HepG2 (cell line): ENCODE data around the gene CRY1. TPM values are rescaled to one million over a fixed set of nuclear protein-coding genes. Genes with fewer than 3 reads are reported as not detected.

ENCODE experiments used
- ARNT2 ChIP-seq: sonication (generic); formaldehyde crosslinking; IDR thresholded peaks from 2 replicates; pipeline ENCODE4 v1.8.0; 2022; ENCODE audit warnings: mild to moderate bottlenecking, low read depth, missing genetic modification reagents, moderate library complexity
- DR1 ChIP-seq: sonication (generic); formaldehyde crosslinking; IDR thresholded peaks from 2 replicates; pipeline ENCODE4 v1.8.0; 2021; ENCODE audit warnings: mild to moderate bottlenecking, missing genetic modification reagents, inconsistent platforms
- FLYWCH1 ChIP-seq: sonication (generic); formaldehyde crosslinking; IDR thresholded peaks from 2 replicates; pipeline ENCODE4 v1.8.1; 2023; ENCODE audit warnings: mild to moderate bottlenecking, missing genetic modification reagents
- HMG20A ChIP-seq: IDR thresholded peaks from 2 replicates; pipeline ENCODE4 v1.6.1; 2016; ENCODE audit warnings: borderline replicate concordance
- HNF4A ChIP-seq: sonication (generic); formaldehyde crosslinking; IDR thresholded peaks from 2 replicates; pipeline ENCODE4 v1.4.0; 2020; ENCODE audit warnings: missing genetic modification reagents
- KDM1A ChIP-seq: IDR thresholded peaks from 2 replicates; pipeline ENCODE4 v1.6.1; 2016; ENCODE audit warnings: missing compliant biosample characterization
- NFKB2 ChIP-seq: sonication (generic); formaldehyde crosslinking; IDR thresholded peaks from 2 replicates; pipeline ENCODE4 v1.4.0; 2020; ENCODE audit warnings: missing genetic modification reagents, borderline replicate concordance
- REL ChIP-seq: sonication (generic); formaldehyde crosslinking; conservative IDR thresholded peaks from 2 replicates; pipeline ENCODE4 v1.8.0; 2022; ENCODE audit warnings: mild to moderate bottlenecking, missing genetic modification reagents, moderate library complexity
- REPIN1 ChIP-seq: sonication (generic); formaldehyde crosslinking; IDR thresholded peaks from 2 replicates; pipeline ENCODE4 v1.8.0; 2022; ENCODE audit warnings: missing genetic modification reagents, low read depth, mild to moderate bottlenecking, borderline replicate concordance
- STAT5B ChIP-seq: sonication (generic); formaldehyde crosslinking; IDR thresholded peaks from 2 replicates; pipeline ENCODE4 v1.4.0; 2020; ENCODE audit warnings: missing genetic modification reagents
- ZGPAT ChIP-seq: IDR thresholded peaks from 2 replicates; pipeline ENCODE4 v1.6.1; 2016; ENCODE audit warnings: mild to moderate bottlenecking
- ZMYM4 ChIP-seq: sonication (generic); formaldehyde crosslinking; IDR thresholded peaks from 2 replicates; pipeline ENCODE4 v1.8.1; 2023; ENCODE audit warnings: mild to moderate bottlenecking, missing genetic modification reagents
- ZNF232 ChIP-seq: sonication (generic); formaldehyde crosslinking; IDR thresholded peaks from 2 replicates; pipeline ENCODE4 v1.4.0; 2020; ENCODE audit warnings: missing genetic modification reagents, borderline replicate concordance
- ZNF292 ChIP-seq: sonication (generic); formaldehyde crosslinking; IDR thresholded peaks from 2 replicates; pipeline ENCODE4 v1.8.1; 2022; ENCODE audit warnings: mild to moderate bottlenecking, low read depth, missing genetic modification reagents, borderline replicate concordance
- ZNF317 ChIP-seq: sonication (generic); formaldehyde crosslinking; IDR thresholded peaks from 2 replicates; pipeline ENCODE4 v1.5.0; 2020; ENCODE audit warnings: mild to moderate bottlenecking, missing genetic modification reagents
- ZNF354B ChIP-seq: sonication (generic); formaldehyde crosslinking; IDR thresholded peaks from 2 replicates; pipeline ENCODE4 v1.8.0; 2022; ENCODE audit warnings: mild to moderate bottlenecking, missing genetic modification reagents
- ZNF556 ChIP-seq: sonication (generic); formaldehyde crosslinking; IDR thresholded peaks from 2 replicates; pipeline ENCODE4 v1.4.0; 2020; ENCODE audit warnings: mild to moderate bottlenecking, missing genetic modification reagents, borderline replicate concordance
- ZNF576 ChIP-seq: sonication (generic); formaldehyde crosslinking; IDR thresholded peaks from 2 replicates; pipeline ENCODE4 v1.4.0; 2020; ENCODE audit warnings: mild to moderate bottlenecking, missing genetic modification reagents
- ZNF616 ChIP-seq: sonication (generic); formaldehyde crosslinking; IDR thresholded peaks from 2 replicates; pipeline ENCODE4 v1.5.0; 2020; ENCODE audit warnings: low read depth, mild to moderate bottlenecking, missing genetic modification reagents
- ZNF674 ChIP-seq: sonication (generic); formaldehyde crosslinking; IDR thresholded peaks from 2 replicates; pipeline ENCODE4 v1.5.0; 2020; ENCODE audit warnings: low read depth, mild to moderate bottlenecking, missing genetic modification reagents
- ZNF792 ChIP-seq: IDR thresholded peaks from 2 replicates; pipeline ENCODE4 v1.6.1; 2016
- polyA plus RNA-seq, 8 experiments: library from polyadenylated mRNA; depleted of rRNA in 3 of 8; stranded (reverse) in 7 of 8; unstranded in 1 of 8; fragments of >200 nt; fragmentation: Illumina TruSeq in 4 of 8; extraction: Trizol in 4 of 8; gene quantifications; 2 replicates each; pipeline versions ENCODE4 v1.2.1 to v1.2.3, GENCODE V29; 2011 to 2016; ENCODE audit warnings: low read depth in 4 of 8, missing spikeins in 1 of 8, mixed read lengths in 1 of 8; ENCODE audit not compliant: insufficient read depth in 1 of 8
- total RNA-seq, 5 experiments: library from RNA; depleted of rRNA; stranded (reverse); fragments of >200 nt; fragmentation: Illumina TruSeq; extraction: Trizol; gene quantifications; 2 replicates each; pipeline ENCODE4 v1.2.3, GENCODE V29; 2016; ENCODE audit warnings: low read depth in 1 of 5
- TF ChIP-seq, protein P1 (sequence below): sonication (generic); formaldehyde crosslinking; IDR thresholded peaks from 2 replicates; pipeline ENCODE4 v1.4.0; 2020; ENCODE audit warnings: mild to moderate bottlenecking, missing genetic modification reagents, borderline replicate concordance
- TF ChIP-seq, protein P2 (sequence below): sonication (generic); formaldehyde crosslinking; IDR thresholded peaks from 2 replicates; pipeline ENCODE4 v1.4.0; 2020; ENCODE audit warnings: mild to moderate bottlenecking, missing genetic modification reagents
- TF ChIP-seq, protein P3 (sequence below): sonication (generic); formaldehyde crosslinking; IDR thresholded peaks from 2 replicates; pipeline ENCODE4 v1.5.0; 2020; ENCODE audit warnings: missing genetic modification reagents, mild to moderate bottlenecking, borderline replicate concordance

CRY1 gene
- total and polyA plus RNA-seq, 2 of the 13 experiments (the other 11 are each of a cell fraction or from before 2014, with no cell fraction given): 11.4 to 13.9 TPM

- TF ChIP-seq ZMYM4 (CRISPR knock-in tag) (peak; percentile 65), ARNT2 (CRISPR knock-in tag) (peak; percentile 79), STAT5B (CRISPR knock-in tag) (no peak), ZGPAT (CRISPR knock-in tag) (peak; percentile 74), REPIN1 (CRISPR knock-in tag) (peak; percentile 73; the same call in 1 of the 2 replicates), FLYWCH1 (no peak), ZNF674 (CRISPR knock-in tag) (0 out of 2 replicates have a peak, but pooled peaks have one; percentile 5), KDM1A (CRISPR knock-in tag) (no peak), ZNF232 (CRISPR knock-in tag) (no peak), NFKB2 (CRISPR knock-in tag) (peak; percentile 90; the same call in 1 of the 2 replicates), ZNF616 (CRISPR knock-in tag) (no peak), ZNF576 (CRISPR knock-in tag) (no peak), REL (peak; percentile 92), ZNF792 (peak; percentile 69; the same call in 1 of the 2 replicates), ZNF317 (CRISPR knock-in tag) (peak; percentile 55; the same call in 1 of the 2 replicates), ZNF556 (CRISPR knock-in tag) (no peak), DR1 (CRISPR knock-in tag) (peak; percentile 57; the same call in 1 of the 2 replicates), HMG20A (CRISPR knock-in tag) (no peak), HNF4A (CRISPR knock-in tag) (no peak; the same call in 1 of the 2 replicates), ZNF292 (CRISPR knock-in tag) (no peak; the same call in 1 of the 2 replicates), ZNF354B (CRISPR knock-in tag) (0 out of 2 replicates have a peak, but pooled peaks have one; percentile 78)
- TF ChIP-seq, protein P1, sequence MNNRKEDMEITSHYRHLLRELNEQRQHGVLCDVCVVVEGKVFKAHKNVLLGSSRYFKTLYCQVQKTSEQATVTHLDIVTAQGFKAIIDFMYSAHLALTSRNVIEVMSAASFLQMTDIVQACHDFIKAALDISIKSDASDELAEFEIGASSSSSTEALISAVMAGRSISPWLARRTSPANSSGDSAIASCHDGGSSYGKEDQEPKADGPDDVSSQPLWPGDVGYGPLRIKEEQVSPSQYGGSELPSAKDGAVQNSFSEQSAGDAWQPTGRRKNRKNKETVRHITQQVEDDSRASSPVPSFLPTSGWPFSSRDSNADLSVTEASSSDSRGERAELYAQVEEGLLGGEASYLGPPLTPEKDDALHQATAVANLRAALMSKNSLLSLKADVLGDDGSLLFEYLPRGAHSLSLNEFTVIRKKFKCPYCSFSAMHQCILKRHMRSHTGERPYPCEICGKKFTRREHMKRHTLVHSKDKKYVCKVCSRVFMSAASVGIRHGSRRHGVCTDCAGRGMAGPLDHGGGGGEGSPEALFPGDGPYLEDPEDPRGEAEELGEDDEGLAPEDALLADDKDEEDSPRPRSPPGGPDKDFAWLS (CRISPR knock-in tag): no peak
- TF ChIP-seq, protein P2, sequence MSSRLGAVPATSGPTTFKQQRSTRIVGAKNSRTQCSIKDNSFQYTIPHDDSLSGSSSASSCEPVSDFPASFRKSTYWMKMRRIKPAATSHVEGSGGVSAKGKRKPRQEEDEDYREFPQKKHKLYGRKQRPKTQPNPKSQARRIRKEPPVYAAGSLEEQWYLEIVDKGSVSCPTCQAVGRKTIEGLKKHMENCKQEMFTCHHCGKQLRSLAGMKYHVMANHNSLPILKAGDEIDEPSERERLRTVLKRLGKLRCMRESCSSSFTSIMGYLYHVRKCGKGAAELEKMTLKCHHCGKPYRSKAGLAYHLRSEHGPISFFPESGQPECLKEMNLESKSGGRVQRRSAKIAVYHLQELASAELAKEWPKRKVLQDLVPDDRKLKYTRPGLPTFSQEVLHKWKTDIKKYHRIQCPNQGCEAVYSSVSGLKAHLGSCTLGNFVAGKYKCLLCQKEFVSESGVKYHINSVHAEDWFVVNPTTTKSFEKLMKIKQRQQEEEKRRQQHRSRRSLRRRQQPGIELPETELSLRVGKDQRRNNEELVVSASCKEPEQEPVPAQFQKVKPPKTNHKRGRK (CRISPR knock-in tag): no peak
- TF ChIP-seq, protein P3, sequence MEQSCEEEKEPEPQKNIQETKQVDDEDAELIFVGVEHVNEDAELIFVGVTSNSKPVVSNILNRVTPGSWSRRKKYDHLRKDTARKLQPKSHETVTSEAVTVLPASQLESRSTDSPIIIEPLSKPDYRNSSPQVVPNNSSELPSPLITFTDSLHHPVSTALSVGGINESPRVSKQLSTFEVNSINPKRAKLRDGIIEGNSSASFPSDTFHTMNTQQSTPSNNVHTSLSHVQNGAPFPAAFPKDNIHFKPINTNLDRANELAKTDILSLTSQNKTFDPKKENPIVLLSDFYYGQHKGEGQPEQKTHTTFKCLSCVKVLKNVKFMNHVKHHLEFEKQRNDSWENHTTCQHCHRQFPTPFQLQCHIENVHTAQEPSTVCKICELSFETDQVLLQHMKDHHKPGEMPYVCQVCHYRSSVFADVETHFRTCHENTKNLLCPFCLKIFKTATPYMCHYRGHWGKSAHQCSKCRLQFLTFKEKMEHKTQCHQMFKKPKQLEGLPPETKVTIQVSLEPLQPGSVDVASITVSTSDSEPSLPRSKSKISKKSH (CRISPR knock-in tag): peak; percentile 66
Measured at GRCh38 chr12:106955377-106956047, 137.8 kb downstream of the CRY1 start, which contains the start of gene TMEM263 (continued).
